ENCODE data around the gene RNMT.
"Not testable (repeated sequence)": the region's sequence is repeated elsewhere in the genome, so short reads cannot be mapped to it uniquely, and the experiment has no call there.

Gene RNMT

GRCh38 chr18:13745696-13746095, 19.2 kb downstream of the RNMT start:
- DNase-seq = no peak

- DNase-seq = no peak
Observed at GRCh38 chr18:13746633-13747032, 20.2 kb downstream of the RNMT start.

DNA sequence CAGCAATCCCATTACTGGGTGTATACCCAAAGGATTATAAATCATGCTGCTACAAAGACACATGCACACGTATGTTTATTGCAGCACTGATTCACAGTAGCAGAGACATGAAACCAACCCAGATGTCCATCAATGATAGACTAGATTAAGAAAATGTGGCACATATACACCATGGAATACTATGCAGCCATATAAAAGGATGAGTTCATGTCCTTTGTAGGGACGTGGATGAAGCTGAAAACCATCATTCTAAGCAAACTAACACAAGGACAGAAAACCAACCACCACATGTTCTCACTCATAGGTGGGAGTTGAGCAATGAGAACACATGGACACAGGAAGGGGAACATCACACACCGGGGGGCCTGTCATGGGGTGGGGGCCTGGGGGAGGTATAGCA, 25.1 kb downstream of the RNMT start:
- DNase-seq = not testable (repeated sequence)

DNA sequence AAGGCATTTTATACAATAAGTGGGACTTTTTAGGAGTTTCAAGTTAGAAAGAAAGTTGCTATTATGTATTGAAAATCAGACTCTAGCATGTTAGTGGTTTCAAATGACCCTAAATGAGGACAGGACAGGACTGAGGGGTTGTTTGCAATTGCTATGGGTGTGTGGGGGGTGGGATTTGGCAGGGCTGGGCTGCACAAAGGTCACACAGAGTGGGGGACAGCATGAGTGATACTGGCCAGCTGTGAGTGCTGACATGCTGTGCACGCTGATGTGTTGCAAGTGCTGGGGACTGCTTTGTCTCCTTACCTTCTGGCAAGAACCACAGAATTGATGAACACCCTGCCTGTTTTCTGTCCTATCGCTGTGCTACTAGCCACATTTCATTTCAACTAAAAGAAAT, 29.8 kb downstream of the RNMT start:
- DNase-seq = no peak

DNA sequence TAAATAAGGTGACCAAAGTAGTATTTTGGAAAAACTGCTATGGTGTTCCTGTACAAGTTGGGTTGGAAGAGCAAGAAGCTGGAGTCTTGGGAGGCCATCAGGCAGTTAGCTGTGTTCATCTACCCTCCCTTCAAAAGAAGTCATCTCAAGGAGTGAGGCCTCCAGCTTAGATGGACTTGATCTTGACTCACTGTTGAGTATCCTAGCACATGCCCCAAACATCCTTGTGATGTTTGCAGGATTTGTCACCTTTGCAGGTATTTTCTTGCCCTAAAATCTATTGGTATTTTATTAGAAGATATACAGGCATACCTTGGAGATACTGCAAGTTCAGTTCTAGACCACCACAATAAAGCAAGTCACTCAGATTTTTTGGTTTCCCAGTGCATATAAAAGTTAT, 30.2 kb downstream of the RNMT start:
- DNase-seq = no peak

GRCh38 chr18:13758622-13759021, 32.1 kb downstream of the RNMT start:
- DNase-seq = no peak

DNA sequence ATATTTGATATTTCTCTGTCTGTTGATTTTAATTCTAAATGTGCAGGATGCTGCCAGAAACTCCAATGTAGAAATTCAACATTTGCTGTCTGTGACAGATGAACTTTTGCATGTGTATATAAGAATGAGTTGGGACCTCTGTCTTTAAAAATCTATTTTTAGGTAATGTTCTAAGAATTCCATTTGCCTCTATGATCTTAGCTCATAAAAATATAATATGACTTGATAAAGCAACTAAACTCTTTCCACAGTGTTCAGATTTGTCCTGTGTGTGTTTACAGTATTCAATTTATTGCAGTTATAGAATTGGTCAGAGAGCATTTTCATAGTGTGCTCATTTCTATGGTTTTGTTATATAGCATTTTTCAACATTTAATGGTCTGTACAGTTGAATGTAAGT, 33.6 kb downstream of the RNMT start:
- no peak for DNase-seq

DNA sequence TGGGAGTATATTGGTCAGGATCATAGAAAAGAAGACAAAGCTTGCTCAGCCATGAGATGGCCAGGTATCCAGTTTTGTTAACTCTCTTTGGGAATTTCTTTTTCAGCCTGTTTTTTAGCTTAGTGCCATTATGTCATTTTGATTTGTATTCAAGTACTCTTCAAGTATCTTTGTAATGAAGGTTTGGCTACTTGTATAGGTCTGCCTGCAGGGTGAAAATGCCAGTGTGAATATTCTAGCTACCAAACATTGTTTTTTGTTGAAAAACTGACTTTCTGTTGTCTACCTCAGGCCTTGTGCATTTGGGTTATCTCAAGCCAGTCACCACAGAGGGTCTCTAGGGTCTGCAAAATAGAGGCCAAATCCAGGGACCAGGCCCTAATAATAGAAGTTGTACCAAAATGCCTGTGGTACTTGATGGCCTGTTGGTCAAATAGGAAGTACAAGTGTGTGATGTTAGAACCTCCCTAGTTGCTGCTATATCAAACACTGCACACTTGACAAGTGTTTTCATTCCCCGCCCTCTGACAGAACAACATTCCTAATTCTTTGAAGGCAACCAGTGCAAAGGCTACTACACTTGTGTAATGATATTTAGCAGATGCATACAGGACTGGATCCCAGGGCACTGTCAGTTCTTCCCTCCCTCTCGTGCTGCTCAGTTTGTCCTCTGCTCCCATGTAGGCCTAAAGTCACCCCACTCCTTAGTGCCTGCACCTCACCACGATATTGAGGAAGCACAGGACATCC, 36.4 kb downstream of the RNMT start:
- no peak for DNase-seq

- no peak for DNase-seq
Observed at GRCh38 chr18:13775058-13775457, 48.6 kb downstream of the RNMT start.

DNA sequence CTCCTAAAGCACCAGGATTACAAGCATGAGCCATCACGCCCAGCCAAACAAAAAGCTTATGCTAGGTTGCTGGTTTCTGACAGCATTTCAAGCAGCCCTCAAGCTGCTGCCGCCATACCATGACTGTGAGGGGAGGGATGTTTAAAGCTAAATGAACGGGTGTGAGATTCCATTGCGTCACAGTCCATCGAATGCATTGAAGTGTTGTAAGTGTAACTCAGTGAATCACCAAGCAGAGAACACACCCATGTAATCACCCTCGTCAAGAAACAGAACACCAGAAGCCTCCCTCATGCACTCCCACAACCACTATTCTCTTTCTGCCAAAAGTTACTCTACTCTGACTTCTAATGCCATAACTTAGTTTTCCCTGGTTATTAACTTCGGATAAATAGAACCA, 64.7 kb downstream of the RNMT start:
- no peak for DNase-seq

DNA sequence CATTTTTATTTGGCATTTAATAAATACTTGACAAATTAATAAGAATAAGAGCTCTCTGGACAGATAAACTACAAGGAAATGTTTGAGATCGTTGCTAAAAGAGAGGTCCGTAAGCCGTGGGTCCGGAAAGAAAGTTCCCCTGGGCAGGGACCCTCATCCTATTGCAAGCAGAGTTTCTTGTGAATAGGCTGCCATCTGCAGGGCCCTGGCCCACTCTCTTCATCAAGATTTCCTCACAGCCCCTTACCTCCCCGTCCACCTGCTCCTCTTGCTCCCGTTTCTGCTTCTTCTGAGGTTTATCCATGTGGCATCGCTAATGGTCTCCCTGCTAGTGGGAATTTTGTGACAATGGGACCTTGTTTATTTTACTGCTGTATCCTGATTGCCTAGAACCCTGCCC, 67.3 kb downstream of the RNMT start:
- no peak for DNase-seq

DNA sequence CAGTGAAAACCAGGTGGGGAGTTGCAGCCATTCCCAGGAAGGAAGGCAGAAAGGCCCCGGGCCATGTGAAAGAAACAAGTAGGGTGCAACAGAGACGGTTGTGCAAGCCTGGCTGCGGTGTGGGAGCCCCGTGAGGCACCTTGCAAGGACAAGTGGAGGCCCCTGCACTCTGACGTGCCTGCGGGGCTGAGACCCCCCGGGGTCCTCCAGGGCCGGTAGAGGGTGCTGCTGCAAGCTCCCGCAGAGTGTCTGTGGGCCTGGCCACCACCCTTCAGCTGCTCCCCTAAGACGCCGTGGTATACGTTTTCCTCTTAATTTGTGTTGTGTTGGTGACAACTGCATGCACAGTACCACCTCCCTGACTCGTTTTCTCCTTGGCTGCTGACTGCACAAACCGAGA, 70.0 kb downstream of the RNMT start:
- DNase-seq = no peak

- DNase-seq = peak; percentile 17
Observed at GRCh38 chr18:13797157-13797611, 70.7 kb downstream of the RNMT start.

DNA sequence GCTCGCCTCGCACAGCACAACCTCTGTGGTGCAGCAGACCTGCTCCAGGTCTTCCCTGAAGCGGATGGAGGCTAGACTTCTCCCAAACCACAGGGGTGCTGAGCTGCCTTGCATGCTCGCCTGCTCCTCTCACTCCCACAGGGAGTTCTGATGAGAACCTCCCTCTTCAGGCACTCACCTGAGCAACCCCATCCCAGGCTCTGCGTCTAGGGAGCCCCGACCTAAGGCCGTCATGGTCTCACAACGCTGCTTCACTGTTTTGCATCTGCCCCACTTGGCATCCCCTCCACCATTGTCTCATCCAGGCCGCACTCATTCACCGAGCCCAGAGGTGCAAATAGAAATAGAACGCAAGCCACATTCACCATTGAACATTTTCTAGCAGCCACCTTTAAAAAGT, 72.9 kb downstream of the RNMT start:
- no peak for DNase-seq

GRCh38 chr18:13800505-13801259, 74.2 kb downstream of the RNMT start:
- DNase-seq = peak; percentile 43

DNA sequence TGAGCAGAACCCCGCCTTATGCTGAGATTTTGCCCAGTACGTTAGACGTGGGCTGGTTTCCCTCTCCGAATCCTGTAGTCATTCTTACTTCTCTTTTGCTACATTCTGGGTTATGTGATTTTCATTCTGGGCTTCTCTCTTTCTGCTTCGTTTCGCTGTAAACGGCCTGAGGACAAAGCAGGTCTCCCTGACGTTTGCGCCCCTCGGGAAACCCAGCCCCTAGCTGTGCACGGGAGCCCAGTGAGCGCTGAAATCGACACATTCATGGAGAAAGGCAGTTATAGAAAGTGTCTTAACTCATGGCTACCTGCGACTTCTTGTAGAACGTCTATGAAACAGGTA, 74.8 kb downstream of the RNMT start:
- no peak for DNase-seq

DNA sequence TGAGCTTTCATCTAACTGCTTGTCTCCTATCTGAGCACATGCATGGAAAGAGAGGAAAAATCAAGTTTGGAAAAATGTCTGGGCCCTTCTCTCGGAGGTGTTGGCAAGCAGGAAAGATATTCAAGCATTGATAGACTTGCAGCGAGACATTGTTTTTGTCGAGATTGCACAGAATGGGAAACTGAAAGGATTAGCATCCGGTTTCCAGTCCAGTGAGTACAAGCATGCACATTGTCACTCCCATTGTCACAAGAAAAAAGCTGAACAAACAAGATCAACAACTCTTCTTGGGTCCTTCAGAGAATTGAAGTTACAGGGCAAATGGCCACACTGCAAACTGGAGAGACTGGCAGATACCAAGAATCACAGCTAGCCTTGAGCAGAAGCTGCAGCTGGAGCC, 77.8 kb downstream of the RNMT start:
- no peak for DNase-seq

DNA sequence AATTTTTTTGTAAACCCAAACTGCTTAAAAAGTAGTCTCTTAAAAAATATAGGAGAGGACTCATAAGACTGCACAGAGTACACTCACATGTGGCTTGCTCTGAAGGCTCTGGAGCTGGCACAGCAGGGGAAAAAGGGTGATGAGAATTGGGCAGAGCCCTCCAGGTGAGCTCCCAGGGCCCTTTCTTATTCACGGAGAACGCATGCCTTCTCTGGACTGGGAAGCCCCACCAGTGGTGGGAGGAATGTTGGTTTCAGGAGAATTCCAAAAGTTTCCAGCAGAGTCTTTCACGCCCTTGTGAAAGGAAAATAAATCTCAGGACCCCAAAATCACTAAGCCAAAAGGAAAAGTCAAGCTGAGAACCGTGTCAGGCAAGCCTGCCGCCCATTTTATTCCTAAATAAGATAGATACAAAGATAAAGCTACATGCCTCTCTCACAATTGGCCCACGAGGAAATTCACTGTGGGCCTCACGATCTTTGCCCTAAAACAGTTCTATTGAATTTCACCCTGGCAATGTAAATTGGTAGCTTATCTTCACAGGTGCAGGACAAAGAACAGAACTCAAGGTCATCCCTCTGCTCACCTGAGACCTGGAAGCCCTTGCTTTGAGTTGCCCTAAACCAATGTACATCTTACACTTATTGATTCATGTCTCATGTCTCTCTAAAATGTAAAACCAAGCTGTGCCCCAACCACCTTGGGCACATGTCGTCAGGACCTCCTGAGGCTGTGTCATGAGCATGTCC, 82.0 kb downstream of the RNMT start:
- no peak for DNase-seq

GRCh38 chr18:13809043-13809430, 82.6 kb downstream of the RNMT start:
- DNase-seq = no peak

GRCh38 chr18:13809531-13810255, 83.2 kb downstream of the RNMT start:
- DNase-seq = no peak

GRCh38 chr18:13810950-13811485, 84.5 kb downstream of the RNMT start:
- no peak for DNase-seq

DNA sequence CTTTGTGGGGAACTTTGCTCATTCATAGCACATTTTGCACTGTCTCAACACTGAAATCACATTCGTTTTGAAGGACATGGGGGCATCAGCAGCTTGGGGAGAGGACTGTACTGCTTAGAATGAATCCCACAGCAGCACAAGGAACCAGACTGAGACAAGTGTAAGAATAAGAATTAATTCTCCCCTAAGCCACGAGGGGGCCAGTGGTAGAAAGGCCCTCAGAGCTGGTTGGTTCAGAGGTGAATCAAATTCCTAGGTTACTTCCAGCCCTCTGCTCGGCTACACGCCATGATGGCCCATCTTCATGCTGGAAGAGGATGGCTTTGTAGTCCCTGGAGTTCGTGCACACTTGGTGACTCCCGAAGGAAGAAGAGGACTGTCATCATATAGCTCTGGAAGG, 85.5 kb downstream of the RNMT start:
- no peak for DNase-seq

- DNase-seq = no peak
Observed at GRCh38 chr18:13813271-13813849, 86.9 kb downstream of the RNMT start.

Data from NCI-H2029 (cell line).